Trophoblast cell (in vitro differentiated cells and primary cell): ENCODE measurements around the gene BRCA2.

Experiments
- DNase-seq, 2 donors: peaks; one replicate each; pipeline ENCODE4 v3.0.0-alpha.2; 2016
- H2AFZ ChIP-seq: 2 replicates; pipeline ENCODE4 v1.6.1; 2013; ENCODE audit warnings: low read length, moderate library complexity, mild to moderate bottlenecking; ENCODE audit not compliant: insufficient read depth, poor library complexity
- H2AK5ac ChIP-seq: 2 replicates; pipeline ENCODE4 v1.6.1; 2013; ENCODE audit warnings: mild to moderate bottlenecking, low read length
- H2BK120ac ChIP-seq: 2 replicates; pipeline ENCODE4 v1.6.1; 2013; ENCODE audit warnings: low read length, mild to moderate bottlenecking, moderate library complexity; ENCODE audit not compliant: insufficient read depth, poor library complexity
- H2BK12ac ChIP-seq: 2 replicates; pipeline ENCODE4 v1.6.1; 2013; ENCODE audit warnings: mild to moderate bottlenecking, low read length, moderate library complexity
- H2BK5ac ChIP-seq: 2 replicates; pipeline ENCODE4 v1.6.1; 2013; ENCODE audit warnings: low read length, low read depth, moderate library complexity, mild to moderate bottlenecking; ENCODE audit not compliant: poor library complexity
- H3K14ac ChIP-seq: 2 replicates; pipeline ENCODE4 v1.6.1; 2013; ENCODE audit warnings: mild to moderate bottlenecking, low read length
- H3K18ac ChIP-seq: 2 replicates; pipeline ENCODE4 v1.6.1; 2013; ENCODE audit warnings: mild to moderate bottlenecking, low read length
- H3K23ac ChIP-seq: 2 replicates; pipeline ENCODE4 v1.6.1; 2013; ENCODE audit warnings: low read length
- H3K27ac ChIP-seq: 2 replicates; pipeline ENCODE4 v1.5.1; 2013; ENCODE audit warnings: low read depth, mild to moderate bottlenecking, inconsistent platforms, low read length, moderate library complexity
- H3K27me3 ChIP-seq: 2 replicates; pipeline ENCODE4 v1.6.1; 2013; ENCODE audit warnings: inconsistent platforms, mild to moderate bottlenecking, low read length, moderate library complexity; ENCODE audit not compliant: insufficient read depth
- H3K36me3 ChIP-seq, 2 experiments: 1 replicate in 1 of 2; 2 replicates in 1 of 2; pipeline ENCODE4 v1.6.1; 2013; ENCODE audit warnings: low read length in 2 of 2, mild to moderate bottlenecking in 2 of 2, moderate library complexity in 1 of 2; ENCODE audit not compliant: insufficient read depth in 2 of 2, control insufficient read depth in 1 of 2
- H3K4ac ChIP-seq: 2 replicates; pipeline ENCODE4 v1.6.1; 2013; ENCODE audit warnings: low read depth, mild to moderate bottlenecking, low read length, moderate library complexity
- H3K4me1 ChIP-seq, 2 experiments: 1 replicate in 1 of 2; 2 replicates in 1 of 2; pipeline ENCODE4 v1.6.1; 2013; ENCODE audit warnings: low read length in 2 of 2, mild to moderate bottlenecking in 2 of 2, moderate library complexity in 1 of 2; ENCODE audit not compliant: insufficient read depth in 2 of 2, control insufficient read depth in 1 of 2
- H3K4me2 ChIP-seq: 2 replicates; pipeline ENCODE4 v1.6.1; 2013; ENCODE audit warnings: inconsistent platforms, mild to moderate bottlenecking, low read length, moderate library complexity
- H3K4me3 ChIP-seq: 2 replicates; pipeline ENCODE4 v1.5.1; 2013; ENCODE audit warnings: mild to moderate bottlenecking, low read depth, low read length, inconsistent platforms
- H3K79me1 ChIP-seq: one replicate; pipeline ENCODE4 v1.6.1; 2013; ENCODE audit warnings: low read length
- H3K79me2 ChIP-seq: 2 replicates; pipeline ENCODE4 v1.6.1; 2013; ENCODE audit warnings: low read length, mild to moderate bottlenecking; ENCODE audit not compliant: control insufficient read depth, insufficient read depth, poor library complexity
- H3K9ac ChIP-seq: 2 replicates; pipeline ENCODE4 v1.6.1; 2013; ENCODE audit warnings: mild to moderate bottlenecking, low read length
- H3K9me3 ChIP-seq: 2 replicates; pipeline ENCODE4 v1.6.1; 2013; ENCODE audit warnings: low read depth, mild to moderate bottlenecking, control low read depth, inconsistent platforms, low read length; ENCODE audit not compliant: insufficient read depth
- H4K12ac ChIP-seq: 2 replicates; pipeline ENCODE4 v1.6.1; 2013; ENCODE audit warnings: low read depth, mild to moderate bottlenecking, low read length, moderate library complexity
- H4K8ac ChIP-seq: 2 replicates; pipeline ENCODE4 v1.6.1; 2013; ENCODE audit warnings: low read depth, mild to moderate bottlenecking, low read length, moderate library complexity
- H4K91ac ChIP-seq: one replicate; pipeline ENCODE4 v1.6.1; 2013; ENCODE audit warnings: low read depth, mild to moderate bottlenecking, low read length, moderate library complexity
- WGBS: extraction: QIAGEN DNeasy Blood & Tissue Kit; methylation state at CpG from one replicate; pipeline ENCODE4 v1.1.7; 2013; ENCODE audit warnings: missing lambda C conversion rate; ENCODE audit not compliant: insufficient read length, insufficient coverage; ENCODE audit errors: extremely low coverage; 5-methylcytosine and 5-hydroxymethylcytosine counted together

The BRCA2 gene

DNA sequence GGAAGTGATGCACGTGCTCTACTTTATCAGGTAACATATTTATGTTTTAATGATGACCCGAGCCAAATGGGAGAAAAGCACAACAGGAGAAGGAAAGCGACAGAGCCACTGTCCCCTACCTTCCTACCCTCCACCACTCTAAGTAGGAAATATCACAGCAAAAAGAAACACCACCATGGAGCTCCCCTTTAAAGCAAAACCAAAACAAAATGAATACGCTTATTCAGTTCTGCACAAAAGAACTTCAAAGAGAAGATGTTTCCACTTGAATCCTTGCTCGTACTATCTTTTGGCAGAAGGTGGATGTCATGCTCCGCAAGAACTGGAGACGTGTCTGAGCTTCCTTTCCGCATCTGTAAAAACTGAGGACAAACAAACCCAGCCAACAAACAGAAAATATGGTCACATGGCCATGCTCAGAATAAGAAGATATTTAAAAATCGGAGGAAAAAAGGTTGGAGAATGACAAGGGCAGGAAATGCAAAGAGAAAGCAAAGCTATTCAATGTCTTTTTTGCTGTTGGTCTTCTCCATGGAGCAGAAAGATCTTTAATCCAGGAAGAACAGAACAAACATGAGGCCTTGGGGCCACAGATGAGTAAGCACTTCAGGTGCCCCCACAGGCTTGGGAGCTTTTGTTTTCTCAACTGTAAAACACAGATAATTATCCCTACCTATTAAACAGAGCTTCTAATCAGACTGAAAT is 93.1 kb downstream of the BRCA2 start:
- H3K4me3 ChIP-seq, result no peak overlapping the region
- H3K4me1 ChIP-seq, result peaks cover 2 to 4% of the 10 kb centered on the region in 2 experiments
- no peaks in the 10 kb centered on the region for H3K79me2 ChIP-seq
- H4K91ac ChIP-seq, result no peak overlapping the region
- no peak overlapping the region for H2BK12ac ChIP-seq
- no peak overlapping the region for H3K4ac ChIP-seq
- no peak overlapping the region for H2AFZ ChIP-seq
- H3K36me3 ChIP-seq, result no peaks in the 10 kb centered on the region
- no peak overlapping the region for H3K4me2 ChIP-seq
- no CpG with 5 or more reads among the region's 9 CpGs for WGBS
- no peak overlapping the region for H3K27ac ChIP-seq
- H3K79me1 ChIP-seq, result no peaks in the 10 kb centered on the region
- no peaks in the 10 kb centered on the region for H3K9me3 ChIP-seq
- no peak overlapping the region for H3K14ac ChIP-seq
- no peak overlapping the region for H3K23ac ChIP-seq
- H2BK5ac ChIP-seq, result no peak overlapping the region
- H3K27me3 ChIP-seq, result no peaks in the 10 kb centered on the region
- no peak overlapping the region for H3K18ac ChIP-seq
- no peak overlapping the region for H2AK5ac ChIP-seq
- DNase-seq, result no peak
- H3K9ac ChIP-seq, result no peak overlapping the region
- no peak overlapping the region for H2BK120ac ChIP-seq
- H4K12ac ChIP-seq, result no peak overlapping the region
- H4K8ac ChIP-seq, result no peak overlapping the region

DNA sequence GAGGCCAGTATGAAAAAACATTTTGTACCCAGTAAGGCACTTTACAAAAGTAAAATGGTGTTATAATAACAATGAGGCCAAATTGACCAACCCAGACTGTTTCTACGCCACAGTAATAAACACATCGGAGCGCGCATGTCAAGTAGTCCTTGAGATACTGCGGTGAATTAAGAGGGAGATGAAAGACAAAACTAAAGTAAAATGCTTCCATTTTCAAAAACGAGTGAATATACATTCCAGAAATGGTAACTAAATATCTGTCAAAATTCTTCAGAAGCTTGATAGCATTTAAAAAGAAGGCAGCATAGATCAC is 93.6 kb downstream of the BRCA2 start:
- Histone ChIP-seq H4K8ac (no peak overlapping the region), H3K4me1 (peaks cover 2 to 4% of the 10 kb centered on the region in 2 experiments), H3K9ac (no peak overlapping the region), H2BK120ac (no peak overlapping the region), H4K12ac (no peak overlapping the region), H3K4me2 (no peak overlapping the region), H3K9me3 (no peaks in the 10 kb centered on the region), H2BK12ac (no peak overlapping the region), H3K79me2 (no peaks in the 10 kb centered on the region), H3K36me3 (no peaks in the 10 kb centered on the region), H3K23ac (no peak overlapping the region), H3K27ac (no peak overlapping the region), H2AK5ac (no peak overlapping the region), H3K79me1 (no peaks in the 10 kb centered on the region), H2AFZ (no peak overlapping the region), H3K4ac (no peak overlapping the region), H2BK5ac (no peak overlapping the region), H4K91ac (no peak overlapping the region), H3K18ac (no peak overlapping the region), H3K14ac (no peak overlapping the region), H3K4me3 (no peak overlapping the region), H3K27me3 (no peaks in the 10 kb centered on the region)
- no peak for DNase-seq
- WGBS, result no CpG with 5 or more reads among the region's 6 CpGs

DNA sequence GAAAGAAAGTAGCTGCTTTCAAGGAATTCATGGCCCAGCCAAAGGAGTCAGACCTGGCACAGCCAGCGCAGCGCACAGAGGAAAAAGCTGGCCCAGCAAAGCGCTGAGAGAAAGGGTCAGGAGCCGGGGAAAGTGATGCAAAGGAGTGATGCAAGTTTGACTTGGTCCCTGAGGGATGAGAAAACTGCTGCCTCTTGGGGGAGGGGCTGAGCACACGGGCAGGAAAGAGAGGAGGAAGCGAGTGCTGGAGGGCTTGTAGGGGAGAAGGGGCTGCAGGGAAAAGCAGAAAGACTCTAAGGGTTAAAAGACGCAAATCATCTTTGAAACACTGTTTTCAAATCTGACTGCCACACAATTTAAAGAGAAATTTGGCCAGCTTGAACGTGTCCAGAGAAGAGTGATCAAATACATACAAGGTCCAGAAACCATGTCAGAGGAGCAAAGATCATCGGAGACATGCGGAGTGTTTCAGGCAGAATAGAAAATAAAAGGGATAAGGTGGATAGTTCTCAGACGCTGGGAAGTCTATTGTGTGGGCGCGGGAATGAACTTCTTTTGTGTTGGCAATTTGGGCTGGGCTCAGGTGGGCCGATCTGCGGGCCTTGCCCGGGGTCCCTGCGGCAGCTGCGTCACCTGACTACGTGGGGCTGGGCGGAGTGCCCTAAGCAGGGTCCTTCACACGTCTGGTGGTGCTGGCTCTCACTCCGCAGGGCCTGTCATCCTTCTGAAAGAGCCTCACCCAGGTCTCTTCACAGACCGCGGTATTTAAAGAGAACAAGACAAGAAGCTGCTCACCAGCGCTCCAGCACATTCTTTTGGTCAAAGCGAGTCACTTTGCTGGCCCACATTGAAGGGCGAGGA is 94.5 kb downstream of the BRCA2 start:
- H3K18ac ChIP-seq, result no peak overlapping the region

DNA sequence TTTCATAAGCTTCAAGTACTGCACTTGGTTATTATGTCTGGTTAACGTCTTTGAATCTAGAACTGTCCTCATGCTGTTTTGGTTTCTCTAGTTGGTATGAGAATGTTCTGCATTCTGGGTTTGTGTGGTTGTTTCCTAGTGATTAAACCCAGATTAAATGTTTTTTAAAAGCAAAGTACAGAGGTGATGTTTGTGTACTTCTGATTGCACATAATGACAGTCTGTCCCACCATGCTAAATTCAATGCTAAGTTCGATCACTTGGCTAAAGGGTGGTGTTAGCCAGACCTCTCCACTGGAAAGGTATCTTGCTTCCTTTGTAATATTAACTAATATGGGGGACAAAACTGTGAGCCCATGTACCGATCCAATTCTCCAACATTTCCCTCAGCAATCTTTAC is 98.0 kb downstream of the BRCA2 start:
- WGBS, result no CpG with 5 or more reads among the region's 3 CpGs
- H3K9ac ChIP-seq, result no peak overlapping the region
- H4K12ac ChIP-seq, result no peak overlapping the region
- H4K91ac ChIP-seq, result no peak overlapping the region
- no peak overlapping the region for H3K4me3 ChIP-seq
- no peak overlapping the region for H2AFZ ChIP-seq
- H4K8ac ChIP-seq, result no peak overlapping the region
- H3K9me3 ChIP-seq, result peaks cover 2% of the 10 kb centered on the region
- H2BK120ac ChIP-seq, result no peak overlapping the region
- H3K36me3 ChIP-seq, result no peaks in the 10 kb centered on the region
- H3K27ac ChIP-seq, result no peak overlapping the region
- H3K4me2 ChIP-seq, result no peak overlapping the region
- no peak overlapping the region for H3K14ac ChIP-seq
- H3K27me3 ChIP-seq, result no peaks in the 10 kb centered on the region
- no peak overlapping the region for H2BK5ac ChIP-seq
- H3K4ac ChIP-seq, result no peak overlapping the region
- no peak for DNase-seq
- peaks cover 2 to 4% of the 10 kb centered on the region in 2 experiments for H3K4me1 ChIP-seq
- H3K79me1 ChIP-seq, result no peaks in the 10 kb centered on the region
- H3K23ac ChIP-seq, result no peak overlapping the region
- H3K18ac ChIP-seq, result no peak overlapping the region
- H3K79me2 ChIP-seq, result no peaks in the 10 kb centered on the region
- H2BK12ac ChIP-seq, result no peak overlapping the region
- no peak overlapping the region for H2AK5ac ChIP-seq

More for the DNA sequence above, 94.5 kb downstream of the BRCA2 start:
- H2BK5ac ChIP-seq, result no peak overlapping the region
- H4K91ac ChIP-seq, result no peak overlapping the region
- no peaks in the 10 kb centered on the region for H3K36me3 ChIP-seq
- H3K14ac ChIP-seq, result no peak overlapping the region
- no peaks in the 10 kb centered on the region for H3K9me3 ChIP-seq
- H4K8ac ChIP-seq, result peak overlapping the region; percentile 28
- no peak overlapping the region for H3K9ac ChIP-seq
- no peaks in the 10 kb centered on the region for H3K79me1 ChIP-seq
- peak overlapping the region; percentile 31 for H4K12ac ChIP-seq
- no peak overlapping the region for H3K23ac ChIP-seq
- H2AFZ ChIP-seq, result peak overlapping the region; percentile 64
- no peak overlapping the region for H2BK12ac ChIP-seq
- H2AK5ac ChIP-seq, result no peak overlapping the region
- H3K79me2 ChIP-seq, result no peaks in the 10 kb centered on the region
- H3K27me3 ChIP-seq, result no peaks in the 10 kb centered on the region
- H3K4me3 ChIP-seq, result no peak overlapping the region
- H3K27ac ChIP-seq, result no peak overlapping the region
- peaks cover 2 to 4% of the 10 kb centered on the region in 2 experiments for H3K4me1 ChIP-seq
- no peak overlapping the region for H3K4ac ChIP-seq
- WGBS, result no CpG with 5 or more reads among the region's 27 CpGs
- DNase-seq, result peak in 1 of 2 donors; percentile 20
- H2BK120ac ChIP-seq, result no peak overlapping the region
- H3K4me2 ChIP-seq, result peak overlapping the region; percentile 70
